ENCODE measurements around the gene CRYL1.

DNA sequence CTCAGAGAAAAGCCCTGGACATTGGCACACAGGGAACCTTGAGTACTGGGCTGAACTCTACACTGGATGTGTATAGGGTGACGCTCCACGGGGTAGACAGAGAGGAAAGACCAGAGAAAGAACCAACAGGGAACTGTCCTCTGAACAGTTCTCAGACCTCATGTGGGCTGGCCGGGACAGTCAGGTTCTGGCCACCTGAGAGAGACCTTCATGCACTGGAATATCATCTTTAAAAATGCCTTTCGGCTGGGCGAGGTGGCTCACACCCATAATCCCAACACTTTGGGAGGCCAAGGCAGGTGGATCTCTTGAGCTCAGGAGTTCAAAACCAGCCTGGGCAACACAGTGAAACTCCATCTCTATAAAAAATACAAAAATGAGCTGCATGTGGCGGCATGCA lies 149.8 kb downstream of the CRYL1 start:
- TF ChIP-seq, protein P1, sequence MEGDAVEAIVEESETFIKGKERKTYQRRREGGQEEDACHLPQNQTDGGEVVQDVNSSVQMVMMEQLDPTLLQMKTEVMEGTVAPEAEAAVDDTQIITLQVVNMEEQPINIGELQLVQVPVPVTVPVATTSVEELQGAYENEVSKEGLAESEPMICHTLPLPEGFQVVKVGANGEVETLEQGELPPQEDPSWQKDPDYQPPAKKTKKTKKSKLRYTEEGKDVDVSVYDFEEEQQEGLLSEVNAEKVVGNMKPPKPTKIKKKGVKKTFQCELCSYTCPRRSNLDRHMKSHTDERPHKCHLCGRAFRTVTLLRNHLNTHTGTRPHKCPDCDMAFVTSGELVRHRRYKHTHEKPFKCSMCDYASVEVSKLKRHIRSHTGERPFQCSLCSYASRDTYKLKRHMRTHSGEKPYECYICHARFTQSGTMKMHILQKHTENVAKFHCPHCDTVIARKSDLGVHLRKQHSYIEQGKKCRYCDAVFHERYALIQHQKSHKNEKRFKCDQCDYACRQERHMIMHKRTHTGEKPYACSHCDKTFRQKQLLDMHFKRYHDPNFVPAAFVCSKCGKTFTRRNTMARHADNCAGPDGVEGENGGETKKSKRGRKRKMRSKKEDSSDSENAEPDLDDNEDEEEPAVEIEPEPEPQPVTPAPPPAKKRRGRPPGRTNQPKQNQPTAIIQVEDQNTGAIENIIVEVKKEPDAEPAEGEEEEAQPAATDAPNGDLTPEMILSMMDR (IDR thresholded peaks at IDR 0.05; ENCODE audit: low read depth, low read length) = no peak
- TF ChIP-seq POLR2A (IDR thresholded peaks at IDR 0.05; ENCODE audit: extremely low read depth, insufficient read length) (no peak), MAX (IDR thresholded peaks at IDR 0.05; ENCODE audit: low read depth, low read length) (no peak), MYC (IDR thresholded peaks at IDR 0.05; ENCODE audit: low read depth, low read length) (no peak)

Data from NB4 (cell line).